Measurements from ENCODE around the gene GDF11.
A peak's percentile ranks its signal among the peaks of the same experiment; 100 is the strongest.

GDF11 gene

DNA sequence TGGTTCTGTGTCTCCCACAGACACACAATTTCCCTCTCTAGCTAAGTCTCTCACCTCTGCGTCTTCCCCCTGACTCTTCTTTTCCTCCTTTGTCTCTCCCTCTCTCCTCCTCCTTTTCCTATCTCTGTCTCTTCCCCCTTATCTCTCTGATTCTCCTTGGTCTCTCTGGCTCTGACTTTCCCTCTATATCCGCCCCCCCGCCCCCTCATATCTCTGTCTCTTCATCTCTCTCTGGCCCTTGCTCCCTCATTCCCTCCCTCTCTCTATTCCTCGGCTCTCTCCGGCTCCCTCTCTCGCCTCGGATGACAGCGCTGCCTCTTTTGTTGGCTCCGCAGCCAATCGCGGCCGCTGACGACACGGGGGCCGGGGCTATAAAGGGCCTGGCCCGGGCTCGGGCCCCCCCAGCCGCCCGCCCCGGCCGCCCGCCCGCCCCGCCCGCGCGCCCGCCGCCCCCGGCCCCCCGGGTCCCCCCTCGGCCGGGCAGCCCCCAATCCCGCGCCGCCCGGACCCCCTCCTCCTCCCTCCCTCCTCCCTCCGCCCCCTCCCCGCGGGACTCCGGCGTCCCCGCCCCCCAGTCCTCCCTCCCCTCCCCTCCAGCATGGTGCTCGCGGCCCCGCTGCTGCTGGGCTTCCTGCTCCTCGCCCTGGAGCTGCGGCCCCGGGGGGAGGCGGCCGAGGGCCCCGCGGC, at the start of gene GDF11:
Gene GDF11 (plus strand): TSS at position 404 of the 687 bp plus-strand sequence. CDS start 195 bp downstream, at position 599.
- peak; percentile 20 for DNase-seq

DNA sequence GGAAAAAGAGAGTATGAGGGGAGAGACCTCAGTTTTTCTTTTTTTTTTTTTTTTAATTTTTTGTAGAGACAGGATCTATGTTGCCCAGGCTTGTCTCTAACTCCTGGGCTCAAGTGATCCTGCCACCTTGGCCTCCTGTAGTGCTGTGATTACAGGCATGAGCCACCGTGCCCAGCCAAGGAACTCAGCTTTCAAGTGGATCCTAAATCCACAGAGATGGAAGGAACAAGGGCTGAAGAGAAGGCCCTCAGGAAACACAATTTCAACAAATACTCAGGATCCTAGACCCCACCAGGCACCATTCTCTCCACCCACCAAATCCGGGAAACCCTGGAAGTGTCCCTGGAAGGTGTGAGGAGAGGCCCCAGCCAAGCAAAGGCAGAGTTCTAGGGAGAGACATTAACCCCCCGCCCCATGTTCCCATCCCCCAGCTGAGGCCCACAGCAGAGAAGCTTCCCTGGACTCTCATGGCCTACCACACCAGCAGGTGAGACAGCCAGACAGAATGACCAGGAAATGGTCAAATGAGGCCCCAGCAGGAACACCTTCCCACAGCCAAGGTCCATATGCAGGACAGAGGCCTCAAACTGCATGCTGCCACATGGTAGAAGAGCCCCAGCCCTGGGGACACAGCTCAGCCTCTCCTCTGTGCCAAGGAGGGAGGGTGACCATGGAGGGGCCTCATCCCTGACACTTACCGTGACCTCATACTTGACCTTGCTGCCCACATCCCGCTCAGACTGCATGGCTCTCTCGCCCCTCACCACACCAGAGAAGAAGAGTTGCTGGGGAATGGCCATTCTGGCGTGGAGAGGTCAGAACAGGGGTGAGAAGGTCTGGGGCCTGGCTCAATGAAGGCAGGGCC, 49.4 kb upstream of the GDF11 start:
- DNase-seq = no peak

DNA sequence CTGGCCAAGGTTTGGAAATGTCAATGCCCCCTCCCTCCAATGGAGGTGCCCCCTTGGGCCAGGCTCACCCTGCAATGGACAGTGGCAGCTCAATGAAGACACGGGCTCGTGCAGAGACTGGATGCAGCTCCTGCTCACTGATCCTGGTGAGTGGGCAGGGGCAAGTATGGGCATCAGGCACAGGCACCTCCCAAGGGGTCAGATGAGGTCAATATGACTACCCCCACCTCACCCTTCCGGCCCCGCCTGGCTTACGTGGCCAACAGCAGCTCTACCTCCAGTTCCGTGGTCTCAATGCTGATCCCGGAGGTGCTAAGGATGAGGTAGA, 48.8 kb upstream of the GDF11 start:
- no peak for DNase-seq

DNA sequence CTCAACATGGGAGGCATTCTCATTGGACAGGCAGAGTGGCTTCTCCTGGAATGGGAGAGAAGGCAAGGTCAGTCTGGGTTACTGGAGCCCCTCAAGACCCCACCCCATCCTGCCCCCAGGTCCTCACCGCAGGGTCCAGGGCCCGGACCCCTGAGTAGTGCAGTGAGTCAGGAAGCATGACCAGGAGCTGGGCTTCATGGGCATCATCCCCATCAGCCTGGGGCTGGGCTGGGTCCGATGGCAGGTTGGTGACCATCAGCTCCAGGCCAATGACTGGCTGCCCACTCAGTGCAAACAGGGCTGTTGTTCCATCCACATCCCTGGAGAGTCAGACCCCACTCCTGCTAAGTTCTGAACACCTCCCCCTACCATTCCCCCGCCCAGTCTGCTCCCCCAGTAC, 48.3 kb upstream of the GDF11 start:
- DNase-seq = no peak

DNA sequence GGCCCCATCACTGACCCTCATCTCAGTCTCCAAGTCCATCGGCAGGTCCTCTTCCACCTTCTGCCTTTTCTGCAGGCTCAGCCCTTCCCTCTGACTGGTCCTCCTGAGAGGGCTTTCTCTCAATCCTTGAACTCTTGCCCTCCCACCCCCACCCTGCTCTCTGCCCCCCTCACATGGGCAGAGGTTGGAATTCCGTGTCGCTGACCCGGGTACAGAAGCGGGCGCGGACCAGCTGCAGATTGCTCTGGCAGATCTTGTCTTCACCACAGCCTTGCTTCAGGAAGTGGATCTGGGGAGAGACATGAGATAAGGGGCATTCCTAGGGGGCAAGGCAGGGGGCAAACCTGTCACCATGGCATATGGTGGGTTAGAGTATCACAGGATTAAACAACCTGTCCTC, 47.6 kb upstream of the GDF11 start:
- no peak for DNase-seq

DNA sequence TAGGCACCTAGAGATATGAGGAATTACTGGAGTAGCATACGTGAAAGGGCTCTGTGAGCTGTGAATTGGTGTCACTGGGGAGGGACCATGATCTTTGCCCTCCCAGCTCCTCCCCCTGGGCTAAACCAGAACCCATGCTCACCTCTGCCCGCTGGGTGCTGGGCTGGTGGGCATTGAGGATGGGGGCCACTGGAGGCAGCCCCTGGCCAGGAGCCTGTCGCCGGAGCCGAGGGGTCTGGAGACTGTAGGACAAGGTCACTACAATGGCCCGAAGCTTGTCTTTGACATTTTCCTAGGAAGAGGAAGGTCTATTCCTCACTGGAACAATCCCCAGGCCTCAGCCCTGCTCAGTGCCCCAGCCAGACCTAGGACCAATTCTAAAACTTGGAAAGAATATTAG, 46.8 kb upstream of the GDF11 start:
- DNase-seq = no peak

DNA sequence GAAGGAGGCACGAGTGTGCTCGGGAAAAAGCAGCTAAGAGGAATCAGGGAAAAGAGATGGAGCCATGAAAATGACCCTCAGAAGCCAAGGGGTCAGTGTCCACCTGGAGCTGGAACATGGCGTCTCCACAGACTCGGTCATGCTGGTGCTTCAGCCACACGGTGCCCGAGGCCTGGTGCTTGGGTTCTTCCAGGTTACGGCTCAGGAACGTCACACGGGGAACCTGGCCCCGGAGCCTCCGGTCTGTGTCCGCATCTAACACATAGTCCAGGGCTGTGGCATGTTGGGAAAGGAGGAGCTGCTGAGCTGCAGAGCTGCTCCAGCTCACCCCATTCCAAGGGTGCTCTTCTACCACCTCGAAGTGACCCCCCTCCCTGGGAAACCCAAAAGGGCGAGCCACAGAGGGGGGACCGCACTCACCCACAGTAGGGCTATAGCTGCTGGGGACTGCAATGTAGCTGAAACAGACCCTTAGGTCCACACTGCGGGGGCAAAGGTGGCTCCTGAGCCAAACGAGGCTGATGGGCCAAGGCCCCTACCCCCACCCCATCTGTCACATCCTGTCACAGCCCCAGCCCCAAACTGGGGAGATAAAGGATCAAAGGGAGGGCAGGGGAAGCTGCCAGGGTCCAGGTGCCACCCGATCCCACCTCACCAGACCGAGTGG, 46.0 kb upstream of the GDF11 start:
- DNase-seq = no peak

DNA sequence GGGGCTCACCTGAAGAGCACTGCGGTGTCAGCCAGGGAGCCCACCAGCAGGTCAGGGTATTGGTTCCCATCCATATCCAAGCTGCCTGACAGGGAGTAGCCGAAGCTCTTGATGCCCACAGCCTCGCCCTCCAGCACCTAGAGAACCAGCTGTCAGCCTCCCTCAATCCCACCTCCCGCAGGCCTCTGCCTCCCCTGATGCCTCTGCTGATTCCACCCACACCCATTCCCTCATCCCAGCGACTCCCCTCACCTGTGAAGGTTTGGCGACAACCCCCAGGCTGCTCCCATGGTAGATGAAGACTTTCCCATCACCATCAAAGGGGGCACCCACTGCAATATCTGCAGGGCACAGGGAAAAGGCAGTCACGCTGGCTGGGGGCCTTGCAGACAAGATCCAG, 45.2 kb upstream of the GDF11 start:
- no peak for DNase-seq

DNA sequence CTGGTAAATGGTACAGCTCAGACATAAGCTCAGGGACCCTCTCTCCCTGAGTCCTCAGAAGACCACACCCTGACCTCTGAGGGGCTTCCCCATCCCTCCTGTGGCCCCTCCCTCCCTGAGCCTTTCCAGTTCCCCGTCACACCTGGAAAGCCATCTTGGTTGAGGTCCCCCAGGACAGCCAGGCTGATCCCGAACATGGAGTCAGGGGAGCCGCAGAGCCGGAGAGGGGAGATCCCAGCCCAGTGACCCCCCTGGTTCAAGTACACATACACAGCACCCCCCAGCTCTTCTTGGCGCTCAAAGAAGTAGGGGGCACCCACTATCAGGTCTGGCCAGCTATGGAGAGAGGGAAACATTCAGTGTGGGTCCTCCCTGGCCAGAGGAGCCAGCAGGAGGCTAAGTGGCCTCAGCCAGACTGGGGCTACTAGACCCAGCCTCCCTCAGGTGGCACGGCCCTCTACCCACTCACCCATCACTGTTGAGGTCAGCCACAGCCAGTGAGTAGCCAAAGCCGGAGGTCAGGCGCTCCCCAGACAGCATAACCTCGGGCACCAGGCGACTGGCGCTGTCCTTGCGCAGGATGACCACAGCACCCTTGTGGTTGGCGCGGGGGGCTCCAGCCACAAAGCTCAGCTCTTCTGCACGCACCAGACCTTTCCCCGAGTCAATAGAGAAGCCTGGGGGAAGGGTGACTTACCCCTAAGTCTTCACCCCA, 44.5 kb upstream of the GDF11 start:
- DNase-seq = no peak

DNA sequence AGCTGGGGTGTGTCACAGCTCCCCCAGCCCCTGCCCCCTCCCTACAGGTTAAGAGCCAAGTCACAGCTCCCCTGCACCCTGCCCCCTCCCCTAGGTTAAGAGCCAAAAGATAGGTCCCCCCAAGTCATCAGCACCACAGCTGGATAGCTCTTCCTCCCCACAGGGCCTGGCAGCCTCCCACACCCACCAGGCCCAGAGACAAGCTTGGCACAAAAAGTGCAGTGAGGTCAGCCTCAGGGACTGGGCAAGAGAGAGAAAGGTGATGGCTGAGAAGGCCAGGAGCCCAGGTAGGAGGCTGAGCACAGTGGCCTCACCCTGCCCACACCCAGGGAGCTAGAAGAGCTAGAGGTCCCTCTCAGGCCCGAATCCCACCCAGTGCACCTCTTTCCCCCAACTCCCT, 44.0 kb upstream of the GDF11 start:
- no peak for DNase-seq

DNA sequence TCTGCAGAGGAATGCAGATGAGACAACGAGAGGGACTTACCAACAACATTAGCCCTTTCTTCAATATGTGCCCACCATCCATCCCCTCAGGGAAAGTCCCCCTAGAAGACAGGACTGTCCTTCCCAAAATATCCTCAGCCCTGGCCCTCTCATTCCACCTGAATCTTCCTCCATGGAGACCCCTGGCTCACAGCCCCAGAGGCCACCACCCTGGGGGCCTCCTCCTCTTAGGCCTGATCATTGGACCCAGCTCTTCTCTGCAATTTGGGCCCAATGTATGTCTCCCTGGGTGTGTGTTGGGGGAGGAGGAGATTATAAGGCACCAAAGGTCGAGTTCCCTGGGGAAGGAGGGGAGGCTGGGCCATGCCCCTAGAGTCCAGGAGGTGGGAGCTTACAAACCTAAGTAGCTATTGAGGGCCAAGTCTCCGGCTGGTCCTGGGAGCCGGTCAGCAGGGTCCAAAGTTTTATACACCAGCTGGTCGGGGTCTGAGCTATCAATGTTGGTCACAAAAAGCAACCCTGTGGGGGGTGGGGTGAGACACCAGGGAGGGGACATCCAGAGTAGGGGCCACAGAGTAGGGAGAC, 43.4 kb upstream of the GDF11 start:
- no peak for DNase-seq

DNA sequence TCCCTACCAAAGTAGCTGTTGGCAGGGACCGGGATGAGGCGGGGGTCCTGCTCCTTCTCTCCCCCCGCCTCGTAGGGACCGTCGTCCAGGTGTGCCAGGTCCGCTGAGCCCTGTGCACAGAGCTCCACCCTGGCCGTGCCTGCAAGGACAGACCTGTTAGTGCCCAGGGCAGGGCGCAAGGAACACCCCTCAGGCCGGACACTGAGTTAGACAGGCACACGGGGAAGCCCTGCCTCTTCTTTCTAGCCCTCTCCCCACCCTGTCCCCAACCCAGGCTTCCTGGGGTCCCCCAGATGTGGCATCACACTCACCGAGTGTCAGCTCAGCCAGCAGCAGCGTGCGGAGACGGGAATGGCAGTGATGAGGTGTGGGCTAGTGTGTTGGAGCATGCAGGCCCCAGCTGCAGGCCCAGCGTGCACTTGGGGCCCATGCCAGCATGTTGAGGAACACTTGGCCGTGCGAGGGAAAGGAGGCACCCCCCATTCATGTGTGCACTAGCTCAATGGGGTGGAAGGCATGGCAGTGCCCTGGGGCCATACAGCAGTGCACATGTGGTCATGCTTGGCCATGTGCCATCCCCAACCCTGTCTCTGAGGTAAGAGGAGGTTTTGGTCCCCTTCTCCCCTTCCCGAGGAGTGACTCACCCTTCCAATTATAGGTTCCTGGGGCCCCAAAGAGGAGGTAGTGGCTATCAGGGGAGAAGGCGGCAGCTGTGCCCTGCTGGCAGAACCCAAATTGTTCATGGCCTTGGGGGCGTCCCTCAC, 42.5 kb upstream of the GDF11 start:
- DNase-seq = no peak

DNA sequence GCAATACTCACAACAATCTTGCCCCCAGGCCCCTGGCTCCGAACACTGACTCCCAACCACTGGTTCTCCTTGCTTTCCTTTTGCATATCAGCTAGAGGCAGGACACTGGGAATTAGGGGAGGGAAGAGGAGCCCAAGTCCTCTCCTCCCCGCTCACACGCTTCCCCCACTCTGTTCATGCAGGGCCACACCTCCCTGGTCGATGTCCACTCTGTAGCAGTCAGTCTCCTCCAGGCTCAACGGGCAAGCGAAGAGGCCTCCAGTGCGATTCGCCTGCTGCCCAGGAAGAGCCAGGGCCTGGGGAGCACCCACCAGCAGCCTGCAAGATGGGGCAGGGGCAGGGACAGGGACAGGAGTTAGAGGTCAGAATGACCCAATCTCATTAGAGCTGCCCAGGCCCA, 40.1 kb upstream of the GDF11 start:
- no peak for DNase-seq

DNA sequence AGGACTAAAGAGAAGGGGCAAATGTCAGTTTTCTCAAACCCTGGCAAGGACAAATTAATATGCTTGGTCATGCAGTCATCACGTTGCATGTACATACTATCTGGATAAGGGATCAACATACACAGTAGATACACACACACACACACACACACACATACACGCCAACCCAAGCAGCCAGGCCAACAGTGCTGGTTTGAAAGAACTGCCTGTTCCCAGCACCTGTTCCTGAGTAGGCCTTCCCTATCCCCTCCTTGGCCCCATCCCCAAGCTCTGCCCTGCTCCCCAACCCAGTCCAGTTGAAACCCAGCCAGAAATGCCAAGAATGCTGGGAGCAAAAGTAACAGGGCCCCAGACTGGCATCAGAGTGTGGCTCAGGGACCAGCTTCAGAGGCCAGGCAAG, 39.6 kb upstream of the GDF11 start:
- DNase-seq = no peak

DNA sequence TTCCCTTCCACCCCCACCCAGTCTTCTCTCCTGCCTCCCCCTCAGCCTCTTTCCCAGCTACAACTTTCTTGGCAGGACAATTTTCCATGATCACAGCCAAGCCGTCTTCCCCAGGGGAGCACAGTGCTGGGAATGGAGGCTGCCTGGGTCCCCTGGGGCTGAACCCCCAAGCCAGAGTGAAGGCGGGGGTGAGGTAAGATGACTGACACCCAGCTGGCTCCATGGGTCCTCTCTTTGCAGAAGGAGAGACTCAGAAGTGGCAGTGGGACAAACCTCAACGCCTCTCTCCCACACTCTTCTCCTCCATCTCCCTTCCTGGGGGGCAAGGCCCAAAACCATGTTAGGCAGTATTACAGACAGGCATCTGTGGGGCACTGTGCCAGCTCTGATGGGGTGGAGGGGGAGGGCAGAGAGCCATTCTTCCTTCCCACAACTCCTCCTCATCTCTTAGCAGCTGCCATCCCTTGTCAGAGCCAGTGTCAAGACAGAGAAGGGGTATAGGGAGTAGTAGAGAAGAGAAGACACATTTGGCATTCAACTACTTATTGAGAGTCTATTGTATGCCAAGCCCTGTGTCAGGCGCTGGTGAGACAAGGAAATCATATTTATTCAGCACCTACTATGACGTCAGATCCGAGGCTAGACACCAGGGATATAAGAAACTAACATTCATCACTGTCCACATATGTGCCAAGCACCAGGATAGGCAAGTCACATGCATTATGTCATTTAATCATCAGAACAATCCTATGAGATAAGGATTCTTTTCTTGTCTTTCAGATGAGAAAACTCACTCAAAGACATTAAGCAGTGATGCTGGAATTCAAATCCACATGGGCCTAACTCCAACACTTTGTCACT, 38.8 kb upstream of the GDF11 start:
- no peak for DNase-seq

DNA sequence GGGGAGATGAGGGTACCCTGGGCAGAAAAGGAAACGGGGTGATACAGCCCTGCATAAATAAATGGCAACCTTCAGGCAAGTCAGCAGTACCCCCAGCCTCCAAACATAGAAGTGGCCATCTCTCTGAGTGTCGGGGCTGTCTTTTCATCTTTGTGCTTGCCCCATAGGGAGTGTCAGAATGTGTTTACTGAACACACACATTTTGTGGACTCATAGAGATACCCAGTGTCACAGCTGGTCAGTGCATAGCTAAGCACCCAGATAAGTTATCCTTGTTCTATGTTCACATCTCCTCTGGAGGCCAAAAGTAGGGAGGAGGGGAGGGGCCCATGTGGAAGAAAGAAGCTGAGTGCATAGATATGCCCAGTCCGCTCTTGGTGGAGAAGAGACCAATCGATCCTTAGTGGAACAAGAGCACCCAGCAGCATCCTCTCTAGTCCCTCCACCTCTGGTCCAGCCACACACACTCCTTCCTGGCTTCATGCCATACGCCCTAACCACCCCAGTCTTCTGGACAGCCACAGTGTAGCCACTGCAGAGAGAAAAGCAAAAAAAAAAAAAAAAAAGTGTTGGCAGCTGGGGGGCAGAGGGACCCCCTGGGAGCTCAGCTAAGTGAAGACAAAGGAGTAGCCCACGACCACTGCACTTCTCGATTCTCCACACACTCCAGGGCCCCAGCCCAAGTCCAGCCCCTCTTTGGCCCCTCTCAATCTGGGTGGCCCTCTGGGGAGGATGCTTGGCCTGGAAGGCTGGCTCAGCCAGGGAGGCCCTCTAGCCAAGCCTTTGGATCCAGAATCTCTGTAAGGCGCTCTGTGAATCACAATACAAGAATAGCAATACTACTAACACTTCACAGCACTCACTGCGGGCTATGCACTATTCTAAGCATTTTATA, 37.9 kb upstream of the GDF11 start:
- DNase-seq = no peak

DNA sequence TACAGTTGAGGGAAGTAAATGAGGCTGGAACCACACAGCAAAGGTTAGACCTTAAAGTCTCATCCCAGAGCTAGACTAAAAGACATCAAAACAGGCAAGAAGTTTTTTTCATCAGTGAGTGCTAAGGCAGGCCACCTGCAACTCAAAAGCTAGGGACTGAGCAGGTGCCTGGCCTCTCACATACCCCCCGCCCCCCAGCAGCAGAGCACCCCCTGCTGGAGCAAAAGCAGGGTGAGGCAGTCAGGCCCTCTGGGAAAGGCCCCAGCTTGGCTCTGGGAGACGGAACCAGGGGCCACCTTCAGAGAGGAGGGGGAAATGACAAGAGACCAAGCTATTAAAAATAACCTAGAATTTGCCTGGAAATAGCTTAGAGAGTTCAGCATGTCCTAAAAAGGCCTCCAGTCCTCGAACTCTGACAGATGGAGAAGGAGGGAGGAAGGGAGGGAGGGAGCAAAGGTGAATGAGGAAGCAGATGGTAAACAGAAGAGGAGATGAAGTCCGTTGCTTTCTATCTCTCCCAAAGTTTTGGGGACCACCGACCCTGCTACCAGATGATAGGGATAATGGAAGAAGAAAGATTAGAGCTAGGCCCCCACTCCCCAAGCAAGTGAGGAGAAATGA, 37.0 kb upstream of the GDF11 start:
- no peak for DNase-seq

DNA sequence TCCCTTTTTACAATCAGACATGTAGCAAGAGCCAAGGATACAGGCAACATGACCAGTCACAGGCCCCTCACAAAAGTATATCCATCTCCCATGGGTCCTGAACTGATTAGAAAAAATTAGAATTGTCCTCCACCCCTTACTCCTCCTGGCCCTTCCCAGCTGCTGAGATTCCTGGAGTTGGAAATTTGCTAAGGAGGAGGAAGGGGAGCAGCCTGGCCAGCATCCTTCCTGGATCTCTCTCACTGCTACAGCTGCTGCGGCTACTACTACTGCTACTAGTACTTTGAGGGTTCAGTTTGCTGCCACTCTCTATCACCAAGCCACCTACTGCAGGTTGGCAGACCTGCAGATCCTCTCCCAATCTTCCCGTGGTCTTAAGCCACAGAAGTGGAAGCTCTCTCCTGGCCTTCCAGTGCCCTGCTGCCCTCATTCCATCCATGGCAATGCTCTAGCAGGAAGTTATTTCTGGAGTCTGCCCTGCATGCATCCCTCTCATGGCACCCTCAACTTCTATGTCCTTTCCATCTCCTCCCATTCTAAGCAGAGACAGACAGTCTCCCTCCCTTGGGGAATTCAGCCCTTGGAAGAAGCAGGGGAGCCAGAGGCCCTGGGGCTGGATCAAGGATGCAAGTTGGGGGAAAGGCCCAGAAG, 36.2 kb upstream of the GDF11 start:
- no peak for DNase-seq

DNA sequence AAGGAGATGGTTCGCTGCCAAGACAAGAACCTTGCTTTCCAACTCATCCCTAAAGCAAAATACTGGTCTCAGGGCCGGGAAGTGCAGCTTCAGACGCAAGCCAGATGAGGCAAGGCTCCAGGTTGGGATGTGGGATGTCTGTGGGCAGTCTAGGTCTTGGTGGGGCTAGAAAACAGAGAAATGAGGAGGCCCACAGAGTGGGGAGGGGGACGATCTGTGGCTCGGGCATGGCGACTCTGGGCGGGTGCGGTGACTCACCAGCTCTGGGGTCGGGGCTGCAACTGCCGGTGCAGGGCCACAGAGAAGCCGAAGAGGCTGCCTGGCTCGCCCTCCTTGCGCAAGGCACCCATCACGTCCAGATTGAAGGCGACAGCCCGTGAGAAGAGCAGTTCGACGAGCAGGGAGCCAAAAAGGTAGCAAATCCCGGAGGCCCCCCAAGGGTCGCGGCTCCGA, 35.7 kb upstream of the GDF11 start:
- no peak for DNase-seq
